ENCODE measurements around the gene MYPN.
"Not testable (repeated sequence)": the region's sequence is repeated elsewhere in the genome, so short reads cannot be mapped to it uniquely, and the experiment has no call there.

The MYPN gene

GRCh38 chr10:68175949-68176348 lies 66.7 kb downstream of the MYPN start:
- no peak for DNase-seq

- DNase-seq = no peak
Measured at GRCh38 chr10:68176797-68177196, 67.5 kb downstream of the MYPN start.

DNA sequence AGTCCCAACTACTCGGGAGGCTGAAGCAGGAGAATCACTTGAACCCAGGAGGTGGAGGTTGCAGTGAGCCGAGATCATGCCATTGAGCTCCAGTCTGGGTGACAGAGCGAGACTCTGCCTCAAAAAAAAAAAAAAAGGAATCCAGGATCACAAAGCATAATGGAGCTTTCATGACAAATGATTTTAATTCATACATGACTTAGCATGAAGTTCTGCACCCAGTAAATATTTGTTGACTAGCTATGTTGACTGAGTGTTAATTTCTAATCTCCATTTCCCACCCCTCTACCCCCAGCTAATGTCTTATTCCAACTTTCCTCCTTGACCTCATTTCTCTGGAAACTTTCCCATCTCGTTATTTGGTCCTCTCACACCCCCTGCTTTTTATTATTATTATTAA lies 69.3 kb downstream of the MYPN start:
- DNase-seq = no peak

GRCh38 chr10:68179016-68179415 lies 69.7 kb downstream of the MYPN start:
- no peak for DNase-seq

GRCh38 chr10:68180490-68180889 lies 71.2 kb downstream of the MYPN start:
- DNase-seq = no peak

DNA sequence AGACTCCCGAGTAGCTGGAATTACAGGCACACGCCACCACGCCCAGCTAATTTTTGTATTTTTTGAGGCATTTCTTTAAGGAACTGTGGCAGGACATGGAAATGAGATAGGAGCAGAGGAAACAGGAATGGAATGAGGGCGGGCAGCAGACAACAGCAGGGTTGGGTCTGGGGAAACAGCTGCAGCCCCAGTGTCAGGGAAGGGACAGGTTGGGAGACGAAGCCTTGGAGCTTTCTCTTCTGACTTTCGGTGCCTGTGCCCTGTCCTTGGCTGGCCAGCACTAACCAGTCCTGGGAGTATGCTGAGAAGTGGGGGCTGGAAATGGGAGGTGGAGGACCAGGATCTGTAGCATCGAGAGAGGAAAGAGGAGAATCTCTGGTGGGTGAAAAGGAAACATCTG lies 75.3 kb downstream of the MYPN start:
- no peak for DNase-seq

GRCh38 chr10:68185085-68185484 lies 75.8 kb downstream of the MYPN start:
- DNase-seq = no peak

- DNase-seq = no peak
Measured at GRCh38 chr10:68188835-68189234, 79.5 kb downstream of the MYPN start.

DNA sequence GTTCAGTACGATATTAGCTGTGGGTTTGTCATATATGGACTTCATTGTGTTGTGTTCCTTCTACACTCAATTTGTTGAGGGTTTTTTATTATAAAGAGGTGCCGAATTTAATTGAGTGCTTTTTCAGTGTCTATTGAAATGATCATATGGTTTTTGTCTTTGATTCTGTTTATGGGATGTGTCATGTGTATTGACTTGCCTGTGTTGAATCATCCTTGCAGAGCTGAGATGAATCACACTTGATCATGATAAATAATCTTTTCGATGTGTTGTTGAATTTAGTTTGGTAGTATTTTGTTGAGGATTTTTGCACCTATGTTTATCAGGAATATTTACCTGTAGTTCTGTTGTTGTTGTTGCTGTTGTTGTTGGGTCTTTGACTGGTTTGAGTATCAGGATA lies 82.8 kb downstream of the MYPN start:
- DNase-seq = no peak

GRCh38 chr10:68194290-68194689 lies 85.0 kb downstream of the MYPN start:
- DNase-seq = no peak

- DNase-seq = not testable (repeated sequence)
Measured at GRCh38 chr10:68195776-68196175, 86.5 kb downstream of the MYPN start.

DNA sequence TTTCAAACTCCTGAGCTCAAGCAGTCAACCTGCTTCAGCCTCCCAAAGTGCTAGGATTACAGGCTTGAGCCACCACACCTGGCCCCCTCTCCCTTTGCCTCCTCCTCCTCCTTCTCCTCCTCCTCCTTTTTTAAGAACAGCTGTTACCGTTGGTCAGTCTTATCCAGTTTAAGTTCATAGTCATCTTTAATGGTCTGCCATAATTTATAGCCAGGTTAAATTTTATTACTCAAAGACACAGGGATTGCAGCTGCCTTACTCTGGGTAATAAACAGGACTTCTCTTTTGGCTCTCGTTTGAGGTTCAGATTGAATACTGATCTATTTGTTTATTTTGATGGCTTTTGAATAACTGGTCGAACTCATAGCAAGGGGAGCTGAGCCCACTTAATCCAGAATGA lies 87.4 kb downstream of the MYPN start:
- DNase-seq = no peak

DNA sequence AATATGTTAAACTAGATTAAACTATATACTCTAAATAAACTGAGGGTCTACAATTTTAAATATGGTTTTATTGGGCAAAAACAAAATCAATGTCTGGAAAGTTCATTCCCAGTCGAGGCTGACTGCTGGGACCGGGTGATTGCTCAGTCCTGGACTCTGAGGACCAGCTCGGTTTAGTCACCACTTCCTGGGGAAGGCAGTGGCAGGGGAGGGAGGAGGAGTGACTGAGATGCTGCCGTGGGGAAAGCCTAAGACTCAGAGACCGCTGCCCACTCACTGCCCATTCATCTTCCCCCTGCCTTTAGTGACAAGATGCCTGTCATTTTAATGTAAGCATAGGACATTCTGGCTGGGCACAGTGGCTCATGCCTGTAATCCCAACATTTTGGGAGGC lies 93.7 kb downstream of the MYPN start:
- DNase-seq = peak in 1 of 2 donors; percentile 22

- DNase-seq = no peak
Measured at GRCh38 chr10:68208424-68209042, 99.2 kb downstream of the MYPN start.

DNA sequence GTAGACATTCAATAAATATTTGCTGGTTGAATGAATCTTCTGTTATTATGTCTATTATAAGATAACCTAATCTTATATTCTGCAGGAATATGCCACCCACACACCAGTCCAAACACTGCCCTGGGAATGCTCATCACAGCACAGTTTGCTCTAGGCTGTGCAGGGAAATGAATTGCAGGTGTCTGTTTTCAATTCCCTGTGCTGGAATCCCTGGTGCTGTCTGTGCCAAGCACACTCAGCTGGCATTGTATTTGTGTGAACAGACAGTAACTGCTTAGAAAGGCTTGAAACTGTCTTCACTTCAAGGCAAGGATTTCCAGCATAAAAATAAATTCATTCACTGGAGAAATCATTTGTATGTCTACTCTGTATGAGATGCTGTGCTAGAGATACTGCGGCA lies 102.4 kb downstream of the MYPN start:
- no peak for DNase-seq

DNA sequence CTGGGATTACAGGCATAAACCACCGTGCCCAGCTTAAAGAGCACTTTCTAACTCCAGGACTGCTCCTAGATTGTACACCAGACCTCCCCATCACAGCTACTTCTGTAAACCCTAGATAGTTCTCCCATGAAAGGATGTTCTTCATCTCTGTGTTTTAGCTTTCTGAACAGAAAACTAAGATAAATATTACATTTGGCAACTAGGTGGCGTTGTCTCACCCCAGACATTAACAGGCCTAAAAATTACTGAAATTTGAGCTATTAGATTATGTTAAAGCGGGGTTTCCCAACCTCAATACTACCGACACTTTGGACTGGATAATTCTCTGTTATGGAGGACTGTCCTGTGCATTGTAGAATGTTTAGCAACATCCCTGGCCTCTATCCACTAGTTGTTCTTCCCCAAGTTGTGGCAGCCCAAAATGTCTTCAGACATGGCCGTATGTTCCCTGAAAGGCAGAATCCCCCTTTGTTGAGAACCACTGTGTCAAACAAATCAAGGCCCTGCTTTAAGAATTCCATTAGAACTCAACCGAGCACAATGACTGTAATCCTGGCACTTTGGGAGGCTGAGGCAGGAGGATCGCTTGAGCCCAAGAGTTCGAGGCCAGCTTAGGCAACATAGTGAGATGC lies 103.5 kb downstream of the MYPN start:
- peak in 1 of 2 donors; percentile 39 for DNase-seq

DNA sequence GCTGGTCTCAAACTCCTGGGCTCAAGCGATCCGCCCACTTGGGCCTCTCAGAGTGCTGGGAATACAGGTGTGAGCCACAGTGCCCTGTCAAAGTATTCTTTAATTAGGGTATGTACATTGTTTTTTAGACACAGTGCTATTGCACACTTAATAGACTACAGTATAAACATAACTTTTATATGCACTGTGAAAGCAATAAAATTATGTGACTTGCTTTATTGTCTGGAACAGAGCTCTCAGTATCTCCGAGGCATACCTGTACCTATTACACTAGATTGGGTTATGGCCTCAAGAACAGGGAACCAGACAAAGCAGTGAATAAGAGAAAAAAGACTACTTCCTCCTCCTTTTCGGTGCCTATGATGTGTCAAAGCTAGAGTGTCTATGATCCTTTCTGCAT lies 109.5 kb downstream of the MYPN start:
- no peak for DNase-seq

- no peak for DNase-seq
Measured at GRCh38 chr10:68221196-68221595, 111.9 kb downstream of the MYPN start.

GRCh38 chr10:68222391-68222790 lies 113.1 kb downstream of the MYPN start:
- no peak for DNase-seq

DNA sequence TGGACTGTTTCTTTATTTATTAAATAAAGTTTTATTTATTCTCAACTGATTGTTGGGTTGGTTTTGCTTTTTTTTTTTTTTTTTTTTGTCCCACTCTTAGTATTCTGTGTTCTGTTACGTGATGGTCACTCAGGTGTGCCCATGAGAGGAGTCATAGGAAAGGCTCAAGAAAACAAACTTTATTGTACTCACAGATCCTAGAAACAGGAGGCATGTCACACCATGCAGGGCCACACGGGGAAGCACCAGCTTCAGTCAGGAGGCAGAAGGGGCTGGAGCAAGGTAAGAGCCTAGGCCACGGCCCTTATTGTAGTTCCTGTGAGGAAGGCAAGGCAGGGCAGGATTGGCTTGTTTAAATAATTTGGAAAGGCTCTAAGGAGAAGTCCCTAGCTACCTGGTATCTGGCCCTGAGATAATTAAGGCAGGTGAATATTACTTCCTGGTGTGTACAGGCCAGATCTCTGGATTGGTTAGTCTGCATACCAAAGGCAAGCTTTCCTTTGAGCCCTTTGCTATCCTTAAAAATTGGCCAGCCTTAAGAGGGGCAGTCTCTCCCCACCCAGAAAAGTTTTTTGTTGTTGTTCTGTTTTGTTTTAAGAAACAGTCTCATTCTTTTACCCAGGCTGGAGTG lies 114.4 kb downstream of the MYPN start:
- no peak for DNase-seq

- DNase-seq = no peak
Measured at GRCh38 chr10:68224810-68225209, 115.5 kb downstream of the MYPN start.

DNA sequence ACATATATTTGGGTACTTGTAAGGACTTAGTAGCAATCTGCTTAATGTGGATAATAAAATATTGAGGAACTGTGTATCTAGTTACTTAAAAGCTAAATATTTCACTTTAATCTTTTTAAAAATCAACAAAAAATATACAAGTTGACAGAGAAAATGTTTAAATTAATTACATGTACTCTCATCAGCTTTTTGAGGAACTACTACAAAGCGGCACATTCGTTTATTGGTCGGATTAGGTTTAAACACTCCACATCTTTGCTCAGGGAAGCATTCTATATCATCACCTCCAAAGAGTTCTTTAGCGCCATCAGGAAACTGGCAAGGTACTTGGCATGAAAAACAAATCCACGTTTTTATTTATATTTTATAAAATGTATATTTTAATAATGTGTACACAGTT lies 121.0 kb downstream of the MYPN start:
- DNase-seq = no peak

DNA sequence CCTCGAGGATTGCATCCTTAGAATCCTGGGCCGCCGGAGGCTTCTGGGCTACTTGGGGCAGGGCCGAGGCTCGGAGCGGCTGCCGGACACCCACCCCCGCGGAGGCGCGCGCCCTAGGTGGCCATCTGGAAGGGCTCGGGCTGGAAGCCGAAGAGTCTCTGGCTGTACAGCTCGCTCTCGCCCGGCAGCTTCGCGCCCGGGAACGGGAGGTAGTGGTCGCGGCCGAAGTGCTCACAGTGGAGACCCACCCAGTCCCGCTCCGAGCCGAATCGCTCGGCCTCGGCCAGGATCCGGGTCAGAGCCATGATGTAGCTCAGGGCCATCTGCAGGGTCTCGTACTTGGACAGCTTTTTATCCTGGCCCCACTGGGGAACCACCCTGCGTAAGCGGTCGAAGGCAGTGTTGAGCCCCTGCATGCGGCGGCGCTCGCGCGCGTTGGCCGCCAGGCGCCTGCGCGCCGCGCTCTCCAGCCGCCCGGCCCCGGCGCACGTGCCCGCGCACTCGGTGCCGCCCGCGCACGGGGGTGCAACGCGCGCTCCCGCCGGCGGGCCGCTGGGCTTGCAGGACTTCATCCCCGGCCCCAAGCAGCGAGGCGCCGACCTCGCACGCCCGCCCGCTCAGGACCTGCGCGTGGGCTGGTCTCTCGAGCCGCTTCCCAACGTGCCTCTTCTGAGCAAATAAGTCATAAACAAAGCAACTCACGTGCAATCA lies 122.0 kb downstream of the MYPN start:
- peak in 1 of 2 donors; percentile 8 for DNase-seq

DNA sequence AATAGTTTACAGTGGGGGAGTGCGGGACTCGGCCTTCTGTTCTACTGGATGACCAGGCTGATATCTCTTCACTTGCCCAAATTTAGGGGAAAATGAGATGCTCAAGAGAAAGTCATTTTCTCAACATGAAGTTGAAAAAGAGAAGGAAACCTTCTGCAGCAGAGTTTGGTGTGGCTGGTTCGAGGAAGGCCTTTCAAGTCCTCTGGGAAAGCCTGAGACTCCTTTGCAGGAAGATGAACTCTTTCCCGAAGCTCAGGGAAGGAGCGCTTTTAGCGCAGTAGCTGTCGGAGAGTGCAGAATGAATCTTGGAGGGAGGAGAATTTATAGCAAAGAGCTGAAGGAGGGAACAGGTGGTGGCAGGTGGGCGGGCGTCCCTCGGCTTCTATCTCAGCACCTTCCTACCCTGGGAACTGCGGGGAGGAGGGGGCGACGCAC lies 122.5 kb downstream of the MYPN start, which contains the start of gene ATOH7:
Gene ATOH7, minus strand, starts transcription at position 297 of the 435 bp plus-strand sequence. CDS start 436 bp downstream, outside the sequence.
- DNase-seq = no peak

All from CD4-positive, alpha-beta T cell treated with Interferon alpha-2 for 1 hour (primary cell).